Activated B cell treated with CpG ODN at 0.5 μM for 24 hours (primary cell): ENCODE data around the gene F2RL1. TPM values are rescaled to one million over a fixed set of nuclear protein-coding genes. Genes with fewer than 3 reads are reported as not detected.

Experiments
- ATAC-seq: fragments of 200-7000 bp; cut with Tn5 transposase; one replicate; pipeline ENCODE4 v1.10.0; 2021; ENCODE audit warnings: low read depth, mild to moderate bottlenecking, moderate library complexity
- CTCF ChIA-PET: fragments of 350-600 bp; sonication (Branson Sonifier 250); formaldehyde crosslinking; loops from one replicate; lab custom pipeline; 2021; ENCODE audit warnings: antibody characterized with exemption; lab: Charles Lee
- POLR2A ChIA-PET: fragments of 350-600 bp; sonication (Branson Sonifier 250); formaldehyde crosslinking; loops from one replicate; lab custom pipeline; 2021; ENCODE audit warnings: antibody characterized with exemption; lab: Charles Lee
- DNase-seq: peaks from one replicate; pipeline ENCODE4 v3.0.0; 2022
- H3K27ac Mint-ChIP-seq: one replicate; pipeline ENCODE4 v1.8.0; 2020; ENCODE audit warnings: mixed read lengths
- H3K27me3 Mint-ChIP-seq: one replicate; pipeline ENCODE4 v1.8.0; 2021; ENCODE audit warnings: mixed read lengths
- H3K36me3 Mint-ChIP-seq: one replicate; pipeline ENCODE4 v1.8.0; 2021; ENCODE audit warnings: low read depth, mixed read lengths
- H3K4me1 Mint-ChIP-seq: one replicate; pipeline ENCODE4 v1.8.0; 2021; ENCODE audit warnings: mixed read lengths
- H3K4me3 Mint-ChIP-seq: one replicate; pipeline ENCODE4 v1.8.0; 2020; ENCODE audit warnings: mild to moderate bottlenecking, mixed read lengths
- H3K9me3 Mint-ChIP-seq: one replicate; pipeline ENCODE4 v1.8.0; 2020; ENCODE audit warnings: mixed read lengths
- CTCF ChIP-seq: fragments of 200-600 bp; IDR thresholded peaks from one replicate; pipeline ENCODE4 v1.8.0; 2022; ENCODE audit warnings: antibody characterized with exemption, mild to moderate bottlenecking
- intact Hi-C: fragments of 100-400 bp; cut with micrococcal nuclease; formaldehyde crosslinking; loops from one replicate; pipeline ENCODE4 v1.15.1; 2024
- total RNA-seq: library from RNA; stranded (reverse); gene quantifications from 2 replicates; pipeline ENCODE4 v1.2.3, GENCODE V29; 2022

The F2RL1 gene
- total RNA-seq, 1 donor from 2014 or later, result 0.22 TPM

- H3K27me3 Mint-ChIP-seq, result no peaks in the 10 kb centered on the region
- intact Hi-C loops, result no loop called here
- H3K4me1 Mint-ChIP-seq, result no peaks in the 10 kb centered on the region
- ChIA-PET POLR2A (interaction anchor here (0.6 kb wide), 1 partner anchor 393 kb away, joined by 3 read pairs; no protein-coding TSS in a partner anchor), CTCF (no interaction called here)
- no peaks in the 10 kb centered on the region for H3K9me3 Mint-ChIP-seq
- DNase-seq (no peak), ATAC-seq (no peak)
- H3K4me3 Mint-ChIP-seq, result no peak overlapping the region
- TF ChIP-seq CTCF, result no peak
- H3K27ac Mint-ChIP-seq, result no peak overlapping the region
- H3K36me3 Mint-ChIP-seq, result no peaks in the 10 kb centered on the region
Observed at GRCh38 chr5:76831110-76831452, 12.3 kb downstream of the F2RL1 start.

- no peaks in the 10 kb centered on the region for H3K9me3 Mint-ChIP-seq
- intact Hi-C loops, result no loop called here
- ATAC-seq (no peak), DNase-seq (no peak)
- ChIA-PET CTCF (no interaction called here), POLR2A (no interaction called here)
- no peaks in the 10 kb centered on the region for H3K27me3 Mint-ChIP-seq
- H3K36me3 Mint-ChIP-seq, result no peaks in the 10 kb centered on the region
- no peak overlapping the region for H3K27ac Mint-ChIP-seq
- H3K4me3 Mint-ChIP-seq, result no peak overlapping the region
- TF ChIP-seq CTCF, result no peak
- H3K4me1 Mint-ChIP-seq, result no peaks in the 10 kb centered on the region
Observed at GRCh38 chr5:76836181-76836580, 17.4 kb downstream of the F2RL1 start.

- intact Hi-C loops, result no loop called here
- no peak overlapping the region for H3K27ac Mint-ChIP-seq
- no peak for ATAC-seq
- no peaks in the 10 kb centered on the region for H3K9me3 Mint-ChIP-seq
- no peak for TF ChIP-seq CTCF
- CTCF ChIA-PET, result no interaction called here
- no peaks in the 10 kb centered on the region for H3K36me3 Mint-ChIP-seq
- no peaks in the 10 kb centered on the region for H3K27me3 Mint-ChIP-seq
- H3K4me3 Mint-ChIP-seq, result no peak overlapping the region
- no peaks in the 10 kb centered on the region for H3K4me1 Mint-ChIP-seq
- POLR2A ChIA-PET, result no interaction called here
- DNase-seq, result no peak
Observed at GRCh38 chr5:76836585-76836984, 17.8 kb downstream of the F2RL1 start.

- Mint-ChIP-seq H3K27me3 (peaks cover 3% of the 10 kb centered on the region), H3K9me3 (no peaks in the 10 kb centered on the region), H3K36me3 (no peaks in the 10 kb centered on the region), H3K27ac (no peak overlapping the region), H3K4me1 (no peaks in the 10 kb centered on the region), H3K4me3 (no peak overlapping the region)
- CTCF ChIA-PET, result no interaction called here
- DNase-seq (no peak), ATAC-seq (no peak)
- POLR2A ChIA-PET, result no interaction called here
- no peak for TF ChIP-seq CTCF
- intact Hi-C loops, result no loop called here
Observed at GRCh38 chr5:76838481-76839261, 19.8 kb downstream of the F2RL1 start.

GRCh38 chr5:76841361-76841760 lies 22.5 kb downstream of the F2RL1 start:
- no peaks in the 10 kb centered on the region for H3K36me3 Mint-ChIP-seq
- TF ChIP-seq CTCF, result no peak
- H3K4me1 Mint-ChIP-seq, result no peaks in the 10 kb centered on the region
- ATAC-seq (no peak), DNase-seq (no peak)
- peaks cover 3% of the 10 kb centered on the region for H3K27me3 Mint-ChIP-seq
- no peak overlapping the region for H3K4me3 Mint-ChIP-seq
- no peaks in the 10 kb centered on the region for H3K9me3 Mint-ChIP-seq
- intact Hi-C loops, result no loop called here
- POLR2A ChIA-PET, result no interaction called here
- CTCF ChIA-PET, result no interaction called here
- no peak overlapping the region for H3K27ac Mint-ChIP-seq
